B cell (primary cell): Measurements from ENCODE around the gene CHCHD3.

Experiments used
- EZH2 ChIP-seq: IDR thresholded peaks from 2 replicates; pipeline ENCODE4 v1.6.1; 2012; ENCODE audit warnings: borderline replicate concordance, low read depth, mild to moderate bottlenecking, moderate library complexity, low read length; ENCODE audit not compliant: insufficient read depth, poor library complexity, severe bottlenecking
- TF ChIP-seq, protein P1 (sequence below): fragments of 200-600 bp; IDR thresholded peaks from one replicate; pipeline ENCODE4 v1.8.0; 2022; ENCODE audit warnings: antibody characterized with exemption, mild to moderate bottlenecking

DNA sequence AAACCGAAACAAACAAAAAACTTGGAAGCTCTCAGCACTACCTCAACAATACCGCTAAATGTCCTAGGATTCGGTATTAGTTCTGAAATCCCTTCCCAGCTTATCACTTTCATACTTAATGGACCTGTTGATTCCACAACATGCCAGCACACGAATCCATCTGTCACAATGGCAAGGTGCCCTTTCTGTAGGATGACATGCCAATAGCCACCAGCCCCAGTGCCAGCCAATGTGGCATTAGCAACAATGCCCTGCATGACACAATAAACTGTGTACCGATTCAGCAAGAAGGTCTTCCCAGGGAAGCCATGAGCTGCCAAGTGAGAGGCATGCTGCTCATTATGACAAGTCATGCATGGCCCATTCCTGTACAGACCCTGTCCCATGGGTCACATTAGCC, 35.6 kb upstream of the CHCHD3 start:
- TF ChIP-seq, protein P1, sequence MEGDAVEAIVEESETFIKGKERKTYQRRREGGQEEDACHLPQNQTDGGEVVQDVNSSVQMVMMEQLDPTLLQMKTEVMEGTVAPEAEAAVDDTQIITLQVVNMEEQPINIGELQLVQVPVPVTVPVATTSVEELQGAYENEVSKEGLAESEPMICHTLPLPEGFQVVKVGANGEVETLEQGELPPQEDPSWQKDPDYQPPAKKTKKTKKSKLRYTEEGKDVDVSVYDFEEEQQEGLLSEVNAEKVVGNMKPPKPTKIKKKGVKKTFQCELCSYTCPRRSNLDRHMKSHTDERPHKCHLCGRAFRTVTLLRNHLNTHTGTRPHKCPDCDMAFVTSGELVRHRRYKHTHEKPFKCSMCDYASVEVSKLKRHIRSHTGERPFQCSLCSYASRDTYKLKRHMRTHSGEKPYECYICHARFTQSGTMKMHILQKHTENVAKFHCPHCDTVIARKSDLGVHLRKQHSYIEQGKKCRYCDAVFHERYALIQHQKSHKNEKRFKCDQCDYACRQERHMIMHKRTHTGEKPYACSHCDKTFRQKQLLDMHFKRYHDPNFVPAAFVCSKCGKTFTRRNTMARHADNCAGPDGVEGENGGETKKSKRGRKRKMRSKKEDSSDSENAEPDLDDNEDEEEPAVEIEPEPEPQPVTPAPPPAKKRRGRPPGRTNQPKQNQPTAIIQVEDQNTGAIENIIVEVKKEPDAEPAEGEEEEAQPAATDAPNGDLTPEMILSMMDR: no peak
- no peak for TF ChIP-seq EZH2
